Kidney (tissue), 14 donors: ENCODE results near the gene TLDC2. TPM values are rescaled to one million over a fixed set of nuclear protein-coding genes. Genes with fewer than 3 reads are reported as not detected.

Experiments used
- DNase-seq, 5 donors: peaks; one replicate each; pipeline ENCODE4 v3.0.0-alpha.2; 2013 to 2020
- FAIRE-seq: peaks from 2 replicates; lab custom pipeline; 2012; peaks lifted over from hg19 to GRCh38; lab: Jason Lieb, UNC
- H3K27ac ChIP-seq, 2 donors: one replicate each; pipeline ENCODE4 v1.7.0; 2013; ENCODE audit warnings: low read depth in 2 of 2, low read length in 2 of 2, inconsistent platforms in 1 of 2
- H3K27me3 ChIP-seq: one replicate; pipeline ENCODE4 v1.7.1; 2013; ENCODE audit warnings: low read length, inconsistent platforms; ENCODE audit not compliant: control insufficient read depth, insufficient read depth
- H3K36me3 ChIP-seq, 3 donors: one replicate each; pipeline versions ENCODE4 v1.7.0 to v1.7.1; 2013; ENCODE audit warnings: low read length in 3 of 3, control low read depth in 1 of 3, inconsistent platforms in 1 of 3; ENCODE audit not compliant: insufficient read depth in 3 of 3, control insufficient read depth in 2 of 3
- H3K4me1 ChIP-seq, 3 donors: one replicate each; pipeline versions ENCODE4 v1.7.0 to v1.7.1; 2013; ENCODE audit warnings: low read length in 3 of 3, inconsistent platforms in 1 of 3, low read depth in 1 of 3; ENCODE audit not compliant: control insufficient read depth in 2 of 3, insufficient read depth in 2 of 3
- H3K4me3 ChIP-seq, 3 donors: one replicate each; pipeline versions ENCODE4 v1.7.0 to v1.8.1; 2013; ENCODE audit warnings: low read length in 3 of 3, control low read depth in 1 of 3, inconsistent platforms in 1 of 3
- H3K9ac ChIP-seq, 3 donors: one replicate each; pipeline versions ENCODE4 v1.7.0 to v1.7.1; 2013; ENCODE audit warnings: low read length in 3 of 3, control low read depth in 1 of 3, inconsistent platforms in 1 of 3
- H3K9me3 ChIP-seq, 3 donors: one replicate each; pipeline versions ENCODE4 v1.7.0 to v1.7.1; 2013; ENCODE audit warnings: low read length in 3 of 3, control low read depth in 1 of 3, inconsistent platforms in 1 of 3; ENCODE audit not compliant: control insufficient read depth in 2 of 3, insufficient read depth in 1 of 3
- CTCF ChIP-seq: IDR thresholded peaks from 3 replicates; pipeline ENCODE4 v1.5.1; 2012; ENCODE audit warnings: mild to moderate bottlenecking, moderate library complexity, borderline replicate concordance; ENCODE audit not compliant: insufficient read depth; ENCODE audit errors: extremely low read depth
- intact Hi-C: fragments of 100-400 bp; cut with DNase I; formaldehyde crosslinking; loops from one replicate; pipeline ENCODE4 v1.11.1; 2022
- polyA plus RNA-seq: library from polyadenylated mRNA; stranded (reverse); fragments of 350-450 nt; fragmentation: Illumina TruSeq; extraction: RNeasy Lipid Tissue Mini Kit (QIAGEN cat#74804); gene quantifications from one replicate; pipeline ENCODE4 v1.2.3, GENCODE V29; 2014; ENCODE audit warnings: low read depth, low replicate concordance; ENCODE audit not compliant: insufficient read depth
- total RNA-seq: library from RNA; stranded (reverse); fragmentation: NEBNext Ultra II Directional; extraction: Animal tissue kit (Norgen Biotek cat#: 25700); gene quantifications from one replicate; pipeline ENCODE4 v1.2.1, GENCODE V29; 2021
- donor health status: control.
- donor health status: control.
- donor health status: control.
- donor health status: control.
- donor health status: control.
- donor health status: DM: yes; HTN: yes; CAD: no.
- donor health status: Normal renal cell carcinoma (clear cell type).

Gene TLDC2
- total and polyA plus RNA-seq, 2 donors from 2014 or later = 2.3 to 8.5 TPM

- DNase-seq (no peak), FAIRE-seq (no peak)
- Histone ChIP-seq H3K4me3 (no peak overlapping the region), H3K9me3 (peaks cover 0 to 2% (median 0%) of the 10 kb centered on the region in 3 donors), H3K36me3 (no peaks in the 10 kb centered on the region), H3K4me1 (peaks cover 0 to 8% (median 0%) of the 10 kb centered on the region in 3 donors), H3K27ac (no peak overlapping the region), H3K9ac (no peak overlapping the region), H3K27me3 (no peaks in the 10 kb centered on the region)
- intact Hi-C loops = no loop called here
- TF ChIP-seq CTCF = no peak
Observed at GRCh38 chr20:36849333-36850065, 26.4 kb upstream of the TLDC2 start.

- no peak for TF ChIP-seq CTCF
- intact Hi-C loops = no loop called here
- no peak overlapping the region for H3K9ac ChIP-seq
- H3K4me1 ChIP-seq = peaks cover 0 to 18% (median 4%) of the 10 kb centered on the region in 3 donors
- H3K36me3 ChIP-seq = no peaks in the 10 kb centered on the region
- peaks cover 0 to 2% (median 0%) of the 10 kb centered on the region in 3 donors for H3K9me3 ChIP-seq
- DNase-seq = no peak
- no peak overlapping the region for H3K27ac ChIP-seq
- no peaks in the 10 kb centered on the region for H3K27me3 ChIP-seq
- no peak overlapping the region for H3K4me3 ChIP-seq
- no peak for FAIRE-seq
Observed at GRCh38 chr20:36850759-36851158, 25.2 kb upstream of the TLDC2 start.

- DNase-seq = no peak
- Histone ChIP-seq H3K9me3 (peaks cover 0 to 2% (median 0%) of the 10 kb centered on the region in 3 donors), H3K9ac (no peak overlapping the region), H3K27ac (no peak overlapping the region), H3K36me3 (no peaks in the 10 kb centered on the region), H3K4me3 (no peak overlapping the region), H3K4me1 (peaks cover 0 to 25% (median 7%) of the 10 kb centered on the region in 3 donors), H3K27me3 (no peaks in the 10 kb centered on the region)
- no peak for TF ChIP-seq CTCF
- intact Hi-C loops = no loop called here
- no peak for FAIRE-seq
Observed at GRCh38 chr20:36851490-36851889, 24.4 kb upstream of the TLDC2 start.
